Measurements from ENCODE around the gene TEX22.

The TEX22 gene

GRCh38 chr14:105444859-105445258 lies 46.5 kb downstream of the TEX22 start:
- no peak overlapping the region for H3K4me3 ChIP-seq (ENCODE audit: control insufficient read depth, low read depth, low read length)
- no peak for TF ChIP-seq CTCF (conservative IDR thresholded peaks at IDR 0.05; ENCODE audit: control insufficient read depth, insufficient read depth, low read depth, low read length)
- no peak for DNase-seq (ENCODE audit: low read depth)

GRCh38 chr14:105445290-105445689 lies 47.0 kb downstream of the TEX22 start:
- no peak for DNase-seq (ENCODE audit: low read depth)
- no peak for TF ChIP-seq CTCF (conservative IDR thresholded peaks at IDR 0.05; ENCODE audit: control insufficient read depth, insufficient read depth, low read depth, low read length)
- no peak overlapping the region for H3K4me3 ChIP-seq (ENCODE audit: control insufficient read depth, low read depth, low read length)

GRCh38 chr14:105445901-105446845 lies 47.8 kb downstream of the TEX22 start:
- no peak overlapping the region for H3K4me3 ChIP-seq (ENCODE audit: control insufficient read depth, low read depth, low read length)
- no peak for TF ChIP-seq CTCF (conservative IDR thresholded peaks at IDR 0.05; ENCODE audit: control insufficient read depth, insufficient read depth, low read depth, low read length)
- no peak for DNase-seq (ENCODE audit: low read depth)

GRCh38 chr14:105446971-105447370 lies 48.6 kb downstream of the TEX22 start:
- no peak for TF ChIP-seq CTCF (conservative IDR thresholded peaks at IDR 0.05; ENCODE audit: control insufficient read depth, insufficient read depth, low read depth, low read length)
- no peak for DNase-seq (ENCODE audit: low read depth)
- no peak overlapping the region for H3K4me3 ChIP-seq (ENCODE audit: control insufficient read depth, low read depth, low read length)

- H3K4me3 ChIP-seq (ENCODE audit: control insufficient read depth, low read depth, low read length) = no peak overlapping the region
- no peak for DNase-seq (ENCODE audit: low read depth)
- no peak for TF ChIP-seq CTCF (conservative IDR thresholded peaks at IDR 0.05; ENCODE audit: control insufficient read depth, insufficient read depth, low read depth, low read length)
Observed at GRCh38 chr14:105447651-105448640, 49.6 kb downstream of the TEX22 start.

GRCh38 chr14:105448706-105449111 lies 50.4 kb downstream of the TEX22 start:
- peak; percentile 76 for TF ChIP-seq CTCF (conservative IDR thresholded peaks at IDR 0.05; ENCODE audit: control insufficient read depth, insufficient read depth, low read depth, low read length)
- no peak overlapping the region for H3K4me3 ChIP-seq (ENCODE audit: control insufficient read depth, low read depth, low read length)
- DNase-seq (ENCODE audit: low read depth) = peak; percentile 58

Measured in fibroblast of mammary gland (primary cell).